Neural cell (in vitro differentiated cells): ENCODE results near the gene PDE2A.
A peak's percentile ranks its signal among the peaks of the same experiment; 100 is the strongest.

Source experiments
- EP300 ChIP-seq: fragments of 450-650 bp; conservative IDR thresholded peaks from 2 replicates; pipeline ENCODE4 v1.6.1; 2014; ENCODE audit warnings: antibody characterized with exemption, mild to moderate bottlenecking, moderate library complexity; ENCODE audit not compliant: poor library complexity, severe bottlenecking
- EZH2 ChIP-seq: fragments of 200-600, 300-800 bp; shearing (Covaris generic), sonication (generic); IDR thresholded peaks from 2 replicates; pipeline ENCODE4 v1.6.1; 2014; ENCODE audit warnings: antibody characterized with exemption, low read length, borderline replicate concordance, mild to moderate bottlenecking; ENCODE audit not compliant: insufficient read depth, poor library complexity, severe bottlenecking
- MXI1 ChIP-seq: fragments of 450-650 bp; conservative IDR thresholded peaks from 2 replicates; pipeline ENCODE4 v1.6.1; 2014; ENCODE audit warnings: antibody characterized with exemption, mild to moderate bottlenecking; ENCODE audit not compliant: poor library complexity, severe bottlenecking
- POLR2AphosphoS5 ChIP-seq: IDR thresholded peaks from 2 replicates; pipeline ENCODE4 v1.6.1; 2012
- RAD21 ChIP-seq: fragments of 450-650 bp; conservative IDR thresholded peaks from 2 replicates; pipeline ENCODE4 v1.6.1; 2014; ENCODE audit warnings: antibody characterized with exemption, mild to moderate bottlenecking, moderate library complexity
- REST ChIP-seq: IDR thresholded peaks from 2 replicates; pipeline ENCODE4 v1.6.1; 2012; ENCODE audit warnings: borderline replicate concordance
- SMC3 ChIP-seq: fragments of 450-650 bp; conservative IDR thresholded peaks from 2 replicates; pipeline ENCODE4 v1.6.1; 2014; ENCODE audit warnings: antibody characterized with exemption, mild to moderate bottlenecking, moderate library complexity; ENCODE audit not compliant: poor library complexity
- TAF1 ChIP-seq: IDR thresholded peaks from 2 replicates; pipeline ENCODE4 v1.6.1; 2012; ENCODE audit warnings: low read depth
- TF ChIP-seq, protein P1 (sequence below): fragments of 450-650 bp; IDR thresholded peaks from 2 replicates; pipeline ENCODE4 v1.5.1; 2014; ENCODE audit warnings: antibody characterized with exemption, mild to moderate bottlenecking, moderate library complexity; ENCODE audit not compliant: poor library complexity, severe bottlenecking

DNA sequence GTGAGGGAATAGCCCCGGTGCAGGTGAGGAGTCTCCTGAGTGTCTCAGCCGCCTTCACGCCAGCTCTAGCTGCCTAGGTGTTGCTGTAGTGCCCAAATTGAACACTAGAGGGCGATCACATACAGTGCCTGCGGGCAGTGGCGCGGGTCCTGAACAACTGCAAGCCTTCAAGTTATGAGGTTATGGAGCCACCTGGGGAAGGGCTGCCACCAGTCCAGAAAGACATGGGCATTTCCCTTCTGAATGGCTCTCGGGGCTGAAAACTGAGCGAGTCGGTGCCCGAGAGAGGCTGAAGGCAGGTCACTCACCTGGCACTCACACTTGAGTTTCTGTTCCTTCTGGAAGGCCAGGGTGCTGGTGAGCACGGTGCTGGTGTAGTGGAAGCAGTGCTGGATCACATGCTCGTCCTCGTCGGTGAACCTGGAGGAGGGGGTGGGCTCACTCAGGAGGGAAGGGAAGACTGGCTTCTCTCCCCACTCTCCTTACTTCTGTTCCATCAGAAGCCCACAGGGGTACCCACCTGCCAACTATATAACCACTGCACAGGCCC, 88.4 kb downstream of the PDE2A start:
- no peak for TF ChIP-seq EZH2
- TF ChIP-seq, protein P1, sequence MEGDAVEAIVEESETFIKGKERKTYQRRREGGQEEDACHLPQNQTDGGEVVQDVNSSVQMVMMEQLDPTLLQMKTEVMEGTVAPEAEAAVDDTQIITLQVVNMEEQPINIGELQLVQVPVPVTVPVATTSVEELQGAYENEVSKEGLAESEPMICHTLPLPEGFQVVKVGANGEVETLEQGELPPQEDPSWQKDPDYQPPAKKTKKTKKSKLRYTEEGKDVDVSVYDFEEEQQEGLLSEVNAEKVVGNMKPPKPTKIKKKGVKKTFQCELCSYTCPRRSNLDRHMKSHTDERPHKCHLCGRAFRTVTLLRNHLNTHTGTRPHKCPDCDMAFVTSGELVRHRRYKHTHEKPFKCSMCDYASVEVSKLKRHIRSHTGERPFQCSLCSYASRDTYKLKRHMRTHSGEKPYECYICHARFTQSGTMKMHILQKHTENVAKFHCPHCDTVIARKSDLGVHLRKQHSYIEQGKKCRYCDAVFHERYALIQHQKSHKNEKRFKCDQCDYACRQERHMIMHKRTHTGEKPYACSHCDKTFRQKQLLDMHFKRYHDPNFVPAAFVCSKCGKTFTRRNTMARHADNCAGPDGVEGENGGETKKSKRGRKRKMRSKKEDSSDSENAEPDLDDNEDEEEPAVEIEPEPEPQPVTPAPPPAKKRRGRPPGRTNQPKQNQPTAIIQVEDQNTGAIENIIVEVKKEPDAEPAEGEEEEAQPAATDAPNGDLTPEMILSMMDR = peak; percentile 95
- no peak for TF ChIP-seq REST
- peak; percentile 94 for TF ChIP-seq RAD21
- no peak for TF ChIP-seq POLR2AphosphoS5
- TF ChIP-seq TAF1 = no peak
- TF ChIP-seq EP300 = no peak
- TF ChIP-seq SMC3 = peak; percentile 94
- TF ChIP-seq MXI1 = no peak
